Stromal cell of bone marrow (primary cell): Measurements from ENCODE around the gene CD55.

ENCODE experiments used
- DNase-seq: peaks from one replicate; pipeline ENCODE4 v3.0.0-alpha.2; 2012; ENCODE audit warnings: low read depth

The CD55 gene

DNA sequence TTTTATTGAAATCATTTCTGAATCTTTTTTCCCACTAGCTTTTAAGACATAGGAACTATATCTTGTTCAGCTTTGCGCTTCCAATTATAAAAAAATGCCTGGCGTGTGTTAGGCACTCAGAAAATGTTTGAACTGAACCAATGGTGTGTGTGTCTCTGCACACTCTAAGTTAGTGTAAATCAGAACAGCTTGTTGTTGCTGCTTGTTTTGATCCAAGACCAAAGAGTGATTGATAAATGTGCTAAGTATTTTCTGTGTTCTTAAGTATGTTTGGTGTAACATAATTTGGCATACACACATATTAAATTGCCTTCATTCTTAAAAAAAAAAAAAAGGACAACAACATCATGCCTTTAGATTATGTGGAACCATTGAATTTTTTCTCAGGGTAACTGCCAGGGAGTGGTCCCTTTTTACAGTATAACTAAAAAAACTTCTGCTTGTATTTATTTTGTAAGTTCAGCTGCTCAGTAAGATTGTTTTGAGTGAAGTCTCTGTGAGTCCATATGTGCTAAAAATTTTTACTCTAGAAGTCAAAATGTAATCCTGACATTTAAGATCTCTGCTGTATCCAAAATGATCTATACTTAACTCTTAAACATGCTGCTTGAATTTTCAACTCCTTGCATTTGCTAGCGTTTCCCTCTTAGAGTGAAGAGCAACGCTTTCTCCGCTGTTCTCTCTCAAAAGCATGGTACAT is 8.7 kb downstream of the CD55 start:
- DNase-seq = no peak

DNA sequence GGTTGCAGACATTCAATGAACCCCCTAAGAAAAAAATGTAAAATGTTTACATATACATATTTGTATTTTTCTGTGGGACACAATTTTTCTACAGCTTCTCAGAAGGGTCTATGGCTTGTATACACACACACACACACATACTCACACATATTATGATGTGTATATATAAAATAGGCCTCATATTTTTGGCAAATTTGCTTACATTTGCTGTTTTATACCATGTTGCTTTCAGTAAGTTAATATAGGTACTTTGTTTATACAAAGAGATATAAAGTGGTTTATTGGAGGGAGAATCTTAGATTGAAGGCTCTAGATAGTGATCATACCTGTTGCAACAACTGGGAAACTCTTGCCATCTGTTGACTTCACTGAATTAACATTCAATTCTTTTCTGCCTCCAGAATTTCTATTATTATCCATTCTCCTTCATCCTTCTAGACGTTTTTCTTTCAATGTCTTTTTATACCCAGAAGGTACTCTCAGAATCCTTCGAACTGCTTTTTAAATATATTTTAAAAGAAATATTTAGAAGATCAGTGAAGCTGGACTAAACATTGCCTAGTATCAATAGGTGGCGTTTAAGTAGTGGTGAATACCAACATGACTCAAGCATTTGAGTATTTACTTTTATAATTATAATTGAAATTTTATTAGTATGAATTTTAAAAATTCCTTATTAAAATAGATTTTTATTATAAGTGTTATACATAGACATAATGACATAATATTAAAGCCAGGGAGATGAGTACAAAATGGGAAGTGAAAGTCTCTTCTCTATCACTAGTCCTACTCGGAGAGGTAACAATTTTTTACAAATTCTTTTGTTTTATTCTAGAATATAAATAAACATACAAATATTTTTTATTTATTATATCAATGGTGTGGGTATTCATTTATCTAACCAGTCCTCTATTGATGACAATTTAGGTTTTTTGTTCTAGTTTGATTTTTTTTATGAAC is 10.2 kb downstream of the CD55 start:
- DNase-seq = no peak

DNA sequence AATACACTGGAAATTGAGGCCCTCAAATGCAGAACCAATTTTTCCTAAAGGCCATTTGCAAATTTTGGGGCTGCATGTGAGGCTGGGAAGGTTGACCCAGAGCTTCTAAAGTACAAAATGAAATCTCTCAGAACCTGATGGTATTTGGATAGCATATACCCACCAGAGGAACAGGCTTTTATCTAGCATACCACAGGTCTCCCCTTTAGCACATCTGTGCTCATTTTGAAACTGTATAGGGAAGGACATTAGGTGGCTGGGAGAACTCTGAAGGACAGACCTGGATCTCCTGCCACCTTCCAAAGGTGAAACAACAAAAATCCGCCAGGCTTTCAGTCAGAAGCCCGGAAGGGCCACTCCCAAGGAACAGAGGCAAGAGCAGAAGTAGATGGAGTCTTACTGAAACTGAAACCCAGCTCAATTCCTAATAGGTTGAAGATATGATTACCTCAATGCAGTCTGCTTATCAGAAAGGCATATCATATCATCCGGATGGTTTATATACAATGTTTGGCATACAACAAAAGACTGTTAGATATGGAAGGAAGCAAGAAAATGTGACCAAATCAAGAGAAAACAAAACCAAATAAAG is 11.6 kb downstream of the CD55 start:
- DNase-seq = no peak

DNA sequence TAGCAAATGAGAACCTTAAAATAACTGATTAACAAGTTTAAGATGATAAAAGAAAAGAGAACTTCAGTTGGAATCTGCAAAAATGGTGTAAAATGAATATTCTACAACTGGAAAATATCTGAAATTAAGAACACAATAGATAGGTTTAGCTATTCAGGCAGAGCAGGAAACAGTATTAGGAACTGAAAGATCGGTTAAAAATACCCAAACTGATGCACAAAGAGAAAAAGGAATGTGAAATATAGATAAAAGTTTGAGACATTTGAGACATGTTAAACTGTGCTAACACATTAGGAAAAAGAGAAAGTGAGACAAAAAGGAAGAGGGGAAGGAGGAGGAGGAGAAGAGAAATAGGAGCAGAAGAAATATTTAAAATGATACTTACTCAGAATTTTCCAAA is 12.1 kb downstream of the CD55 start:
- DNase-seq = no peak

DNA sequence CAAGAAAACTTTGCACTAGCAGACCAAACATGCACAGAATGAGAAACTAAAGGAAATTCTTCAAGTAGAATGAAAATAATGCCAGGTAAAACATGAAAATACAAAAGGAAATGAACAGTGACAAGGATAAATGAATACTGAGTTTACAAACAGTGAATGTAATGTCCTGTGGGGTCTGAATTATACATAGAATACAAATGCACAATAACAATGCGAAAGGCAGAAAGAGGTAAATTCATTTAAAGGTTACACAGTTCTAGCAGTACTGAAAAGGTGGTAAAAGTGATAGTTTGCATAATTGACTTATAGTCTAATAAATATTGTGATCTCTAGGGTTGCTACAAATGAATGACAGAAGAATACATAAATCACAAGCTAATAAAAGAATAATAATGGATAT is 12.9 kb downstream of the CD55 start:
- DNase-seq = no peak

DNA sequence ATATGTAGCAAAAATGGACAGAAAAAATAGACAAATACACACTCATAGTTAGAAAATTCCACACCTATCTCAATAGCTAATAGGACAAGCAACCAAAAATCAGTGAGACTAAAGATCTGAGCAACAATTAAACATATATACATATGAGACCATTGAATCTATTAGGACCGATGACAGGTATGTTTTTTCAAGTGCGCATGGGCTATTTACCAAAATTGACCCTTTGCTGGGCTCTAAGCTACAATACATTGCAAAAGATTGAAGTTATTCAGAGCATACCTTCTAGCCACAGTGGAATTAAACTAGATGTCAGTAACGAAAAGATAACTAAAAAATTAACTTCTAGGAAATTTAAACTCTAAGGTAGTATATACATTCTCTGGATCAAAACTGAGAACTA is 13.7 kb downstream of the CD55 start:
- no peak for DNase-seq

DNA sequence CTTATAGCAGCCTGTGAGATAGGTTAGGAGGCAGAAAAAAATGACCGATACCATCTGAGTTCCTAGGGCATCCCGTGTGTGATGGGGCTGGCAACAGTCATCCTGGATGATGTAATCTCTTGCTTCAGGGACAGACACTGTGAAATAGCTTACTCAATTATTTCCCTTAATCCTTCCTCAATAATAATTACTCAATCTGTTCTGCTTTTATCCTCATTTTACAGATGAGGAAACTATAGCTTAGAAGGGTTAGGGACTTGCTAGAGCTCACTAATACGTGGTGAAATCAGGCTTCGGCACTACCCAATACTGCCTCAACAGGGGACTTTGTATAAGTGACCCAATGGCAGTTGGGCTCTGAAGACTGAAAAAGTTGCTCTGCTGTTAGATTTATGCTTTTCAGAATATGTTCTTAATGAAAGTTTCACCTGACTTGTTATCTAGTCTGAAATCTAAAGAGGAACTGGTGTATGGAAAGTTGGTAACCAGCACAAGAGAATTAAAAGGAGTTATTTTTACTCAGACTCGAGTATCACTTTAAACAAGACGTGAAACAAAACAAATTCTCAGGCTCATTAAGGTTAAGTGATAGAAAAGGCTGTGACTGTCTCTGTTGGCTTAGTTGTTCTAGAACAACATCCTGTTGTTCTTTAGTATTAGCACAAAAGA is 14.4 kb downstream of the CD55 start:
- no peak for DNase-seq

DNA sequence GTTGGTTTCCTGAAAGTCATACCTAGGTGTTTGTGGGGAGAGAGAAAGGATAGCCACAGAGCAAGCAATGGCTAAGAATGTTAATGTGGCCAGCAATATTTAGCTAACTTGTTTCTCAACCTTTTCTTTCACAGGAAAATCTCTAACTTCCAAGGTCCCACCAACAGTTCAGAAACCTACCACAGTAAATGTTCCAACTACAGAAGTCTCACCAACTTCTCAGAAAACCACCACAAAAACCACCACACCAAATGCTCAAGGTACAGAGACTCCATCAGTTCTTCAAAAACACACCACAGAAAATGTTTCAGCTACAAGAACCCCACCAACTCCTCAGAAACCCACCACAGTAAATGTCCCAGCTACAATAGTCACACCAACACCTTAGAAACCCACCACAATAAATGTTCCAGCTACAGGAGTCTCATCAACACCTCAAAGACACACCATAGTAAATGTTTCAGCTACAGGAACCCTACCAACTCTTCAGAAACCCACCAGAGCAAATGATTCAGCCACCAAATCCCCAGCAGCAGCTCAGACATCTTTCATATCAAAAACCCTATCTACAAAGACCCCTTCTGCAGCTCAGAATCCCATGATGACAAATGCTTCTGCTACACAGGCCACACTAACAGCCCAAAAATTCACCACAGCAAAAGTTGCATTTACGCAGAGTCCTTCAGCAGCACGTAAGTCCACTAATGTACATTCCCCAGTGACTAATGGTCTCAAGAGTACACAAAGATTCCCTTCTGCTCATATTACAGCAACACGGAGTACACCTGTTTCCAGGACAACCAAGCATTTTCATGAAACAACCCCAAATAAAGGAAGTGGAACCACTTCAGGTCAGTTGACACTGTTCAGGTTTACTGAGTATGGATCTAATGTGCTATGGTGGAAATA is 15.3 kb downstream of the CD55 start:
- DNase-seq = no peak

DNA sequence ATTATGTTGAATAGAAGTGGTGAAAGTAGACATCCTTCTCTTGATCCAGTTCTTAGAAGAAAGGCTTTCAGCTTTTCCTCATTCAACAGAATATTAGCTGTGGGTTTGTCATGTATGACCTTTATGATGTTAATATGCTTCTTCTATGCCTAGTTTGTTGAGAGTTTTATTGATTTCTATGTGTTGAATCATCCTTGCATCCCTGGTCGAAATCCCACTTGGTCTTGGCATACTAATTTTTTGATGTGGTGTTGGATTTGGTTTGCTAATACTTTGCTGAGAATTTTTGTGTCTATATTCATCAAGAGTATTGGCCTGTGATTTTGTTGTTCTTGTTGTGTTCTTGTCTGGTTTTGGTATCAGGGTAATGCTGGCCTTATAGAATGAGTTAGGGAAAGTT is 20.9 kb downstream of the CD55 start:
- no peak for DNase-seq

DNA sequence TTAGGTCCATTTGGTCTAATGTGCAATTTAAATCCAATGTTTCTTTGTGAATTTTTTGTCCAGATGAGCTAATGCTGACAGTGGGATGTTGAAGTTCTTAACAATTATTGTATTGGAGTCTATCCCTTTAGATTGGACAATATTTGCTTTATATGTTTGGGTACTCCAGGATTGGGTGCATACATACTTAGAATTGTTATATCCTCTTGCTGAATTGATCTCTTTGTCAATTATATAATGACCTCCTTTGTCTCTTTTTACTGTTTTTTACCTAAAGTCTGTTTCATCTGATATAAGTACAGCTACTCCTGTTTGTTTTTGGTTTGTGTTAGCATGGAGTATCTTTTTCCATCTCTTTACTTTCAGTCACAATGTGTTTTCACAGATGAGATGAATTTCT is 22.2 kb downstream of the CD55 start:
- no peak for DNase-seq

DNA sequence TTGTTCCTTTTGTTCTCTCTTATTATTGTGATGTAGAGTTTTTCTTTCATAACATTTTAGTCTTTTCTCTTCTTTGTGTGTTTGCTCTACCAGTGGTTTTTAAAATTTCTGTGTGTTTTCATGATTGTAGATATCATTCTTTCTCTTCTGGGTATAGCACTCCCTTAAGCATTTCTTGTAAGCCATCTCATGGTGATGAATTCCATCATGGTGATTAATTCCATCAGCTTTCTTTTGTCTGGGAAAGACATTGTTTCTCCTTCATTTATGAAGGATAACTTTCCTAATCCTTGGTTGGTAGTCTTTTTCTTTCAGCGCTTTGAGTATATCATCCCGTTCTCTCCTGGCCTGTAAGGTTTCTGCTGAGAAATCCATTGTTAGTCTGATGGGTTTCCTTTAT is 22.7 kb downstream of the CD55 start:
- DNase-seq = no peak

DNA sequence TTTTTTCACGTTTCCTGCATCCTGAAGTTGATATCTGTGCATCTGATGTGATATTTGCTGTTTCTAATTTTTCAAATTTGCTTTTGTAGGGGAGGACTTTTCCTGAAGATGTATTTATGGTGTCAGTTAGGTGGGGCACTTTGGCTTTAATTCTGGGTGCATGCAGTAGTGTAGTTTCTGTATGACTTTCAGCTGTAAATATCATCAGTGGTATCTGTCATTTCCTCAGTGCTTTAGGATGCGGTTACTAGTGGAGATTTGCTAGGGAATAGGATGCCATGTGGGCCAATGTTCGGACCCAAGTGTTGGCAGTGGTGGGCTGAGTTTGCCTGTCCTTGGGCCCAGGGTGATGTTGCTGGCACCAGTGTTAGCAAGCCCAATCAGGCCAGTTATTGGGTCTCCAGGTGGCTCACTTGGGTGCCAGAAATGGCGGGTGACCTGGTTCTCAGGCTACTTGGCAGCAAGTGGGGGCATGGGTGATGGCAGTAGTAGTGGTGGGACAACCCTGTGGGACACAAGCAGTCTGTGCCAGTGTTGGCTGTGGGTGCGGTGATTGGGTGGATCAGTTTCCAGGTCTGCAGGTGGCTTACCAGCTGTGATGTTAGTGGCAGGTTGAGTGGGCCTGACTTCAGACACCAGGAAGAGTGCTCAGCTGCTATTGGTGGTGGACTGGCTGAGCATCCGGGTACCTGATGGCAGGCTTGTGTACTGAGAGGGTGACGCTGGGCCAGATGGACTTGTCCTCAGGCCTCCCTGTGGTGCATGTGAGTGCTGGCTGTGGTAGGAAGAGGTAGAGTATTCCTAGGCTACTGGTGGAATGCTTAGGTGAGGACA is 24.4 kb downstream of the CD55 start:
- DNase-seq = no peak

DNA sequence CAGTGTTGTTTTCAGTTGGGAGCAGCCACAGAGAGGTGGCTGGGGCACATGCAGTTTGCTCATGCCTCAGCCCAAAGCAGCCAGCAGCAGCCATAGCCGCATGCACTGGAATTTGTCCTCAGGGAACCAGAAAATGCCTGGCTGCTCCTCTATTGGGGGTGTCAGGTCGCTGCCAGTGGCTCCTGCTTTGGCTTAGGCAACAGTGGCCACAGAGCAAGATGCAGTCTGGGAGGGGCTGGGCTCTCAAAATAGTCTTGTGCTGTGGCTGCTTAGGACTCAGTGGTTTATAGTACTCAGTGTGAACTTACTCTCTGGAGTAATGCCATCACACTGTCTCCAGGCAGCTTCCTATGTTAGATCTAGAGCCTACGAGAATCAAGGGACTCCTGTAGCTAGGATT is 25.0 kb downstream of the CD55 start:
- no peak for DNase-seq

DNA sequence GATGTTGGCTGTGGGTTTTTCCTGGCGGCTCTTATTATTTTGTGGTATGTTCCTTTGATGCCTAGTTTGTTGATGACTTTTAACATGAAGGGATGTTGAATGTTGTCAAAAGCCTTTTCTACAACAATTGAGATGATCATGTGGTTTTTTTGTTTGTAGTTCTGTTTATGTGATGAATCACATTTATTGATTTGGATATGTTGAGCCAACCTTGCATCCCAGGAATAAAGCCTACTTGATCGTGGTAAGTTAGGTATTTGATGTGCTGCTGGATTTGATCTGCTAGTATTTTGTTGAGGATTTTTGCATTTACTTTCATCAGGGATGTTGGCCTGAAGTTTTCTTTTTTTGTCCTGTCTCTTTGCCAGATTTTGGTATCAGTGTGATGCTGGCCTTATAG is 28.5 kb downstream of the CD55 start:
- DNase-seq = no peak

DNA sequence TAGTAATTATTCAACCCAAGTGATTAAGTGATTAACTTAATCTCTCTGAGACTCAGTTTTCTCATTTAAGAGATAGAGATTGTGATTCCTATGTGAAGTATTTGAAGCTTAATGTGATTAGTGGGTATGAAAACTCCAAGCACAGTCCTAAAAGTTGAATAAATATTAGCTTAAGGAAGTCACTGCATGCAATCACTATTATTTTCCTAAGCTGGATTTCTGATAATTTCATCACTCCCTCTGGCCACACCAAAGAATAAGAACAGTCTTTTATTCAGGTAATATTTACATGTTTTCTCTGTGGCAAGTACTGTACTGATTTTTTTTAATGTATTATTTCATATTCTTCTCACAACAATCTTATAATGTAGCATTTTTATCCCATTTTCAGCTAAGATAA is 31.1 kb downstream of the CD55 start:
- no peak for DNase-seq

DNA sequence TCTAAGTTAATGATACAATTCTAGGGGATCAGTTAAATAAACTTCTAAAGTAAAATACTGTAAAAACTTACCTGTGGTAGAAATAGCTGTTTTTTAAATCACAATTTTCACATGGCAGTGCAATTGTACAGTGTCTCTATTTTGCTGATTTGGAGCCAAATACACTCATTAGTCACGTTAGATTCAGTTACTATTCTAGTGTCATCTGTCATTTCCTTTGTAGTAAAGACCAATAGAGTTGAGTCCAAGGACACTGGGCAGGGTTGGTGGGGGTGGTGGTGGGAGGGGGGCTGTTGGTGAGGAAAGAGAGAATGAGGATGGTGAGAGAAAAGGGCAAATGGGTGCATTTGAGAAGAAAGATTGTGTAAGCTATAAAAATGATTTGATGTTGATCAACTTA is 33.6 kb downstream of the CD55 start:
- no peak for DNase-seq

DNA sequence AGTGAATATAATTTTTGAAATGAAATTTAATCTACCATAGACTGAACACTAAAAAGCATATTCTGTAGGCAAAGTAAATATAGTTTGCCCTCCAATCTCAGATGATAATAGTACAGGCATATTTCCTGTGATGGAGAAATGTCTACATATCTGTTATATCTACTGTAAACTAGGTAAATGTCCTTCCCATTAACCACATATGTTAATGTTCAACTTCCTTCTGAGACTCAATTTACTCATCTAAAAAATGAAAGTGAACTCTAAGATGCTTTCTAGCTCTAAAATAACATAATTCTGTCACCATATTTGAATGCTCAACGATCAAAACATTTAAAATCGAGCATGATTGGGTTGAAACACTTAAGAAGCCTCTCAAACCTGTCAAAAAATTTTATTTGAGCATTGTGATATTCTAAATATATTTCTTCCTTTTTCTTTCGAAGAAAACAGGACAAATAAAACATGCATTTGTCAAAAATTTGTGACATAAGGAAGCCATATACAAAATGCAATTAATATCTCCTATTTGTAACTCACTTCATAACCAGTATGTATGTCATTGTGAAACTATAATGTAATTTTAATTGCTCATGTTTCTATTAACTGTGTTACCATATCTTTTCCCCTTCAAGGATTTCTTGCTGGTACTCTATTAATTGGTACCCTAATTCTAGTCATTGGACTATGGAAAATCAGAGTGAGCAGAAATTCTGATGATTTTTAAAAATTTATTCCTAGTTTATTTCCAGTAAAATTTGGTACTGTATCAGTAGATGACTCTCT is 34.2 kb downstream of the CD55 start:
- DNase-seq = no peak

DNA sequence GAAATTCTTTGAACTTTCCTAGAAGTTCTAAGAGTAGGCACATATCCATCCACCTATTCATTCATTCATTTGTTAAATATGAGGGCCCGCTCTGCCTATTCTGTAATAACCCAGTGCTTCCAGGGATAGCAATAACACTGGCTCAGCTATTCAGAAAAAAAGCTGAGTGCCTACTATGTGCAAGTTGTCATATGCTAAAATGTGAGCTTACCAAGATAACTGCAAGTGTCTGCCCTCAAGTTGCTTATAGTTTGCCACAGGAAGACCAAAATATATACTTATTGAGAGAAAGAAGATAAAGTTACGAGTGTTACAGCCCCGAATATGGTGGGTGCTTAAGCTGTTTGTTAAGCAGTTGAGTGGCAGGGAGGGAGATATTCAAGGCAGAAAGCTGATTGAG is 39.6 kb downstream of the CD55 start:
- no peak for DNase-seq

DNA sequence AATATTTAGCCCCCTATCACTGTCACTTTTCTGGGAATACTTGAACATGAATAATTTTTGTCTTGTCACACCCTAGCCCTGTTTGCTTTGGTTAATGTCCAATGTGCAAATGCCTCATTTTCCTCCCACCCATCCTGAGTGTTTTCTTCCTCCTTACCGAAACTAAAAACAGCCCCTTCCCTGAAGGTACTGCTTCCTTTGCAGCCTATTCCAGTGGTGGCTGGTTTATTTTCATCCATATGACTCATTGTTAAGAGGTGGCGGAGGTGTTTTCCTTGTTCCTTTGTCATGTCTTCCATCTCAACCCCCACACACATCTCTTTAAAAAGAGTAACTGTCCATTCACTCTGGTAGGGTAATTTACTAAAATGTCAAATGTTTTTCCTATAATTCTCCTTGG is 40.4 kb downstream of the CD55 start:
- DNase-seq = no peak
